Common myeloid progenitor, CD34-positive (primary cell): ENCODE results near the gene HDDC3.

ENCODE experiments used
- CTCF ChIA-PET: fragments of 350-600 bp; sonication (Branson Sonifier 250); formaldehyde crosslinking; loops from one replicate; lab custom pipeline; 2021; ENCODE audit warnings: antibody characterized with exemption; lab: Charles Lee
- POLR2A ChIA-PET: fragments of 350-600 bp; sonication (Branson Sonifier 250); formaldehyde crosslinking; loops from one replicate; lab custom pipeline; 2021; ENCODE audit warnings: antibody characterized with exemption; lab: Charles Lee
- DNase-seq, 3 donors: peaks; one replicate each; pipeline versions ENCODE4 v3.0.0 to v3.0.0-alpha.2; 2013
- H3K27ac ChIP-seq, 2 experiments: 1 replicate in 1 of 2; 2 replicates in 1 of 2; pipeline ENCODE4 v1.7.0; 2013; ENCODE audit warnings: inconsistent platforms in 2 of 2, low read length in 2 of 2, mild to moderate bottlenecking in 2 of 2, low read depth in 1 of 2, moderate library complexity in 1 of 2; ENCODE audit not compliant: severe bottlenecking in 2 of 2, insufficient read depth in 1 of 2, poor library complexity in 1 of 2
- H3K27me3 ChIP-seq, 5 experiments: replicated peaks in 2 of 5; 1 replicate in 3 of 5; 2 replicates in 2 of 5; pipeline versions ENCODE4 v1.6.1 to v1.7.0; 2013; ENCODE audit warnings: low read length in 4 of 5, mild to moderate bottlenecking in 2 of 5, moderate library complexity in 2 of 5, inconsistent platforms in 1 of 5; ENCODE audit not compliant: insufficient read depth in 5 of 5, control insufficient read depth in 4 of 5
- H3K36me3 ChIP-seq, 4 experiments: 1 replicate in 2 of 4; 2 replicates in 2 of 4; pipeline versions ENCODE4 v1.6.1 to v1.7.0; 2013; ENCODE audit warnings: low read length in 3 of 4, control low read depth in 1 of 4, mild to moderate bottlenecking in 1 of 4; ENCODE audit not compliant: control insufficient read depth in 4 of 4, insufficient read depth in 4 of 4
- H3K4me1 ChIP-seq, 4 experiments: 1 replicate in 3 of 4; 2 replicates in 1 of 4; pipeline versions ENCODE4 v1.6.1 to v1.7.1; 2013; ENCODE audit warnings: low read length in 3 of 4, mild to moderate bottlenecking in 3 of 4, control low read depth in 1 of 4, inconsistent platforms in 1 of 4, moderate library complexity in 1 of 4; ENCODE audit not compliant: control insufficient read depth in 4 of 4, insufficient read depth in 4 of 4; ENCODE audit errors: control extremely low read depth in 1 of 4
- H3K4me3 ChIP-seq, 7 experiments: 1 replicate in 4 of 7; 2 replicates in 3 of 7; pipeline versions ENCODE4 v1.5.1 to v1.7.0; 2013; ENCODE audit warnings: mild to moderate bottlenecking in 7 of 7, low read length in 6 of 7, moderate library complexity in 6 of 7, inconsistent platforms in 2 of 7, low read depth in 2 of 7, control low read depth in 1 of 7; ENCODE audit not compliant: insufficient read depth in 4 of 7, control insufficient read depth in 1 of 7; ENCODE audit errors: extremely low read depth in 1 of 7
- H3K9me3 ChIP-seq, 5 experiments: 1 replicate in 4 of 5; 2 replicates in 1 of 5; pipeline versions ENCODE4 v1.6.1 to v1.7.1; 2013; ENCODE audit warnings: low read length in 4 of 5, mild to moderate bottlenecking in 2 of 5, inconsistent platforms in 1 of 5, low read depth in 1 of 5, moderate library complexity in 1 of 5; ENCODE audit not compliant: control insufficient read depth in 4 of 5, insufficient read depth in 2 of 5; ENCODE audit errors: control extremely low read depth in 1 of 5
- WGBS: methylation state at CpG from one replicate; pipeline ENCODE4 v1.1.5; 2013; ENCODE audit not compliant: insufficient coverage; 5-methylcytosine and 5-hydroxymethylcytosine counted together

The HDDC3 gene

GRCh38 chr15:90959894-90960293 is 27.5 kb upstream of the HDDC3 start:
- H3K4me3 ChIP-seq, result no peak overlapping the region
- peaks cover 2 to 26% (median 20%) of the 10 kb centered on the region in 4 experiments for H3K4me1 ChIP-seq
- no peak for DNase-seq
- CTCF ChIA-PET, result interaction anchor here (1.2 to 13.0 kb wide), 2 partner anchors 8 to 23 kb away, joined by 4 to 134 read pairs; partner anchors contain the start of genes HDDC3 and UNC45A
- H3K27ac ChIP-seq, result no peak overlapping the region
- H3K9me3 ChIP-seq, result no peaks in the 10 kb centered on the region
- POLR2A ChIA-PET, result no interaction called here
- H3K27me3 ChIP-seq, result no peaks in the 10 kb centered on the region
- 98% methylated on average over 5 of the region's 5 CpGs for WGBS
- peaks cover 10 to 55% (median 36%) of the 10 kb centered on the region in 4 experiments for H3K36me3 ChIP-seq

- H3K27me3 ChIP-seq, result no peaks in the 10 kb centered on the region
- H3K36me3 ChIP-seq, result peaks cover 10 to 52% (median 35%) of the 10 kb centered on the region in 4 experiments
- ChIA-PET CTCF (interaction anchor here (1.1 to 13.0 kb wide), 4 partner anchors 9 to 91 kb away, joined by 3 to 134 read pairs (median 17); partner anchors contain the start of genes HDDC3 and UNC45A), POLR2A (no interaction called here)
- no peak overlapping the region for H3K27ac ChIP-seq
- DNase-seq, result no peak
- H3K9me3 ChIP-seq, result no peaks in the 10 kb centered on the region
- no peak overlapping the region for H3K4me3 ChIP-seq
- H3K4me1 ChIP-seq, result peaks cover 2 to 30% (median 25%) of the 10 kb centered on the region in 4 experiments
- WGBS, result 94% methylated on average over 7 of the region's 8 CpGs
Measured at GRCh38 chr15:90959028-90959595, 26.8 kb upstream of the HDDC3 start.

GRCh38 chr15:90957791-90958190 is 25.4 kb upstream of the HDDC3 start:
- 100% methylated on average over 1 of the region's 6 CpGs for WGBS
- Histone ChIP-seq H3K9me3 (no peaks in the 10 kb centered on the region), H3K36me3 (peaks cover 14 to 53% (median 42%) of the 10 kb centered on the region in 4 experiments), H3K4me3 (no peak overlapping the region), H3K27ac (no peak overlapping the region), H3K27me3 (no peaks in the 10 kb centered on the region), H3K4me1 (peaks cover 2 to 30% (median 25%) of the 10 kb centered on the region in 4 experiments)
- CTCF ChIA-PET, result interaction anchor here (0.6 to 13.0 kb wide), 15 partner anchors 9 to 307 kb away, joined by 3 to 134 read pairs (median 7); partner anchors contain the start of genes HDDC3 and UNC45A
- no peak for DNase-seq
- POLR2A ChIA-PET, result no interaction called here

- ChIA-PET POLR2A (interaction anchor here (0.9 to 1.4 kb wide), 3 partner anchors 10 to 77 kb away, joined by 3 to 4 read pairs (median 3); partner anchors contain the start of gene PRC1), CTCF (interaction anchor here (0.6 to 13.0 kb wide), 25 partner anchors 9 to 317 kb away, joined by 3 to 134 read pairs (median 6); partner anchors contain the start of genes HDDC3, UNC45A and VPS33B)
- Histone ChIP-seq H3K4me1 (peaks cover 2 to 30% (median 25%) of the 10 kb centered on the region in 4 experiments), H3K27me3 (no peaks in the 10 kb centered on the region), H3K9me3 (no peaks in the 10 kb centered on the region), H3K4me3 (peak overlapping the region in 5 of 7 experiments; percentile 15 to 75 (median 60)), H3K36me3 (peaks cover 14 to 49% (median 43%) of the 10 kb centered on the region in 4 experiments), H3K27ac (no peak overlapping the region)
- DNase-seq, result peak in 1 of 3 donors; percentile 13
- 59% methylated on average over 49 of the region's 63 CpGs for WGBS
Measured at GRCh38 chr15:90957031-90957790, 24.9 kb upstream of the HDDC3 start.

GRCh38 chr15:90956274-90957030 is 24.1 kb upstream of the HDDC3 start:
- DNase-seq, result peak; percentile 76 to 90 (median 87)
- ChIA-PET CTCF (interaction anchor here (0.6 to 13.0 kb wide), 22 partner anchors 8 to 318 kb away, joined by 3 to 134 read pairs (median 7); partner anchors contain the start of genes HDDC3, UNC45A and VPS33B), POLR2A (interaction anchor here (0.6 to 1.4 kb wide), 4 partner anchors 8 to 77 kb away, joined by 3 to 4 read pairs (median 3); partner anchors contain the start of gene PRC1)
- peaks cover 2 to 30% (median 25%) of the 10 kb centered on the region in 4 experiments for H3K4me1 ChIP-seq
- H3K27ac ChIP-seq, result no peak overlapping the region
- 17% methylated on average over 50 of the region's 56 CpGs for WGBS
- H3K36me3 ChIP-seq, result peaks cover 11 to 48% (median 42%) of the 10 kb centered on the region in 4 experiments
- H3K27me3 ChIP-seq, result no peaks in the 10 kb centered on the region
- H3K4me3 ChIP-seq, result peak overlapping the region in 6 of 7 experiments; percentile 36 to 75 (median 64)
- no peaks in the 10 kb centered on the region for H3K9me3 ChIP-seq

GRCh38 chr15:90955624-90956273 is 23.4 kb upstream of the HDDC3 start:
- peak overlapping the region in 5 of 7 experiments; percentile 67 to 87 (median 74) for H3K4me3 ChIP-seq
- peaks cover 2 to 30% (median 25%) of the 10 kb centered on the region in 4 experiments for H3K4me1 ChIP-seq
- no peaks in the 10 kb centered on the region for H3K27me3 ChIP-seq

More at GRCh38 chr15:90955624-90956273, 23.4 kb upstream of the HDDC3 start:
- CTCF ChIA-PET, result interaction anchor here (1.2 to 13.0 kb wide), 17 partner anchors 9 to 318 kb away, joined by 3 to 134 read pairs (median 9); partner anchors contain the start of genes HDDC3, UNC45A and VPS33B
- POLR2A ChIA-PET, result interaction anchor here (1.4 kb wide), 1 partner anchor 11 kb away, joined by 4 read pairs; no protein-coding TSS in a partner anchor
- H3K27ac ChIP-seq, result peak overlapping the region in 1 of 2 experiments; percentile 88
- no peak for DNase-seq
- H3K9me3 ChIP-seq, result no peaks in the 10 kb centered on the region
- H3K36me3 ChIP-seq, result peaks cover 9 to 47% (median 39%) of the 10 kb centered on the region in 4 experiments
- 89% methylated on average over 11 of the region's 20 CpGs for WGBS
